Central memory CD4-positive, alpha-beta T cell (primary cell): Measurements from ENCODE around the gene KPTN.

ENCODE experiments used
- DNase-seq: peaks from one replicate; pipeline ENCODE4 v3.0.0; 2022

KPTN gene

DNA sequence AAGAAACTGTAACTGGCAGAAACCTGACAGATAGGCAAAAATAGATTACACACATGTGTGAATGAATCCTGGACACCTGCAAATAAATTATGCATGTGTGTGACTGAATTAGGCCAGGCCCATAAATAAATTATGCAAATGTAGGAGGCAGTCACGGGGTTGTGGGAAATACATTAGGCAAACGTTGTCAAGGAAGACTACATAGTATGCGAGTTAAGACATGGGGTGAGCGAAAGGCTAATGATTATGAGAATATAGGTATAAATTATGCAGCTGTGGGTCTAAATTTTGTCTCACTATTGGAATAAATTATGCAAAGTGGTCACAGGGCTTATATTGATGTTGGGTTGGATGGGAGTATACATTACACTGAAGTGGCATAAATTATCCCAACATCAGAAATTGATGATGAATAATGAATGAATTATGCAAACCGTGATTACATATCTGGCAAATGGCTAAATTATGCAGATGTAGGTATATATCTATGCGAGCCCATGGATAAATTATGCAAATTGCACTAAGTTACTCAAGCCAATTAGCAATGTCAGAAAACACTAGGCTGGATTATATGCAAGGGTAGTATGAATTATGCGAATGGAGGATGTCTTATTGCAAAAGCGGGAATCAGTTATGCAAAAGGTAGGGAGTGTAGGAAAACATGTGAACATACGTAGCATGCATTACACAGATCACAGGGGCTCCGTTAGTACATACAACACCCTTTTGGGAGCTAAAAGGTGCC is 19.2 kb downstream of the KPTN start:
- no peak for DNase-seq

DNA sequence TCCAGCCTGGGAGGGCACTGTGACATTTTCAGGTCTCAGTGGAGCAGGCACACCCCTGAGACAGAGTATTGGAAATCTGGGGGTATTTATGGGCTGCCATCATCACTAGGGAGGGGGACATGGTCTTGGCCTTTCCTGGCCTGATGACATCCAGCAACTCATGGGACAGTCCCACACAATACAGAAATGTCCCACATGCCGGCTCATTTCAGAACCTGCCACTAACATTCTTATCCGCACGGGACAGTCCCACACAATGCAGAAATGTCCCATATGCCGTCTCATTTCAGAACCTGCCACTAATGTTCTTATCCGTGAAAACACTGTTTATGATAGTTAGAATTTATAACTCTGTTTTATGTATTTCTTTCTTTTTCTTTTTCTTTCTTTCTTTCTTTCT is 22.1 kb downstream of the KPTN start:
- DNase-seq, result no peak

GRCh38 chr19:47459477-47459876 is 24.5 kb downstream of the KPTN start:
- DNase-seq, result no peak

- DNase-seq, result no peak
These were observed 25.3 kb downstream of the KPTN start for GRCh38 chr19:47458672-47459071.

DNA sequence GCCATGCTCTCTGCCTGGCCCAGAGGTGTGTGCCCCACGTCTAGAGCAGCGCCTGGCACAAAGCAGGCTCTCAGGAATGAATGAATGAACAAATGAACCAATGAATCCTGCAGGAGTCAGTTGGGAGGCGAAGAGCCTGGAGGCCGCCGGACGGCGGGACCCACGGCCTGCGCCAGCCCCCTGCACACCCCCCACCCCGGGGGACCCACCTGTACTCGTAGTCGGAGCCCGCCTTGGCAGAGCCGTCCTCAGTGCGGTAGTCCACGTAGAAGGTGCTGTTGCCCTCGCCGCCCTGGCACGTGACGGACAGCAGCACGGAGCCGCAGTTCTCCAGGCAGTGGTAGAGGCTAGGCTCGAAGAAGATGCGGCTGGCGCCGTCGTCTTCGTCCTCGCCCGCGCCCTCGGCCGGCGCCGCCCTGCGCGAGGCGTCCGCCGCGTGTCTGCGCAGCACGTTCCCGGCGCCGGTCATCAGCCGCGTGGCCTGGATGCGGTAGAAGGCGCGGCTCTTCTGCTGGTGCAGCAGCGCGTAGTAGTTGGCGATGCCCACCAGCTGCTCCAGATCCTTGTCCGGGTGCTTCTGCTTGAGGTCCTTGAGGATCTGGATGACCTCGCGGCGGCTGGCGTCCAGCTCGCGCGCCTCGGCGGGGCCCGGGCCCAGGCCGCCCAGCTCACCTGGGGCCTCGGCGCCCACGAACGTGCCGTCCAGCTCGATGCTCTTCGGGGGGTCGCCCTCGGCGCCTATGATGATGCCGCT is 27.1 kb downstream of the KPTN start:
- DNase-seq, result no peak

- DNase-seq, result no peak
These were observed 33.5 kb downstream of the KPTN start for GRCh38 chr19:47450478-47450877.

- no peak for DNase-seq
These were observed 35.7 kb downstream of the KPTN start for GRCh38 chr19:47448360-47448727.

DNA sequence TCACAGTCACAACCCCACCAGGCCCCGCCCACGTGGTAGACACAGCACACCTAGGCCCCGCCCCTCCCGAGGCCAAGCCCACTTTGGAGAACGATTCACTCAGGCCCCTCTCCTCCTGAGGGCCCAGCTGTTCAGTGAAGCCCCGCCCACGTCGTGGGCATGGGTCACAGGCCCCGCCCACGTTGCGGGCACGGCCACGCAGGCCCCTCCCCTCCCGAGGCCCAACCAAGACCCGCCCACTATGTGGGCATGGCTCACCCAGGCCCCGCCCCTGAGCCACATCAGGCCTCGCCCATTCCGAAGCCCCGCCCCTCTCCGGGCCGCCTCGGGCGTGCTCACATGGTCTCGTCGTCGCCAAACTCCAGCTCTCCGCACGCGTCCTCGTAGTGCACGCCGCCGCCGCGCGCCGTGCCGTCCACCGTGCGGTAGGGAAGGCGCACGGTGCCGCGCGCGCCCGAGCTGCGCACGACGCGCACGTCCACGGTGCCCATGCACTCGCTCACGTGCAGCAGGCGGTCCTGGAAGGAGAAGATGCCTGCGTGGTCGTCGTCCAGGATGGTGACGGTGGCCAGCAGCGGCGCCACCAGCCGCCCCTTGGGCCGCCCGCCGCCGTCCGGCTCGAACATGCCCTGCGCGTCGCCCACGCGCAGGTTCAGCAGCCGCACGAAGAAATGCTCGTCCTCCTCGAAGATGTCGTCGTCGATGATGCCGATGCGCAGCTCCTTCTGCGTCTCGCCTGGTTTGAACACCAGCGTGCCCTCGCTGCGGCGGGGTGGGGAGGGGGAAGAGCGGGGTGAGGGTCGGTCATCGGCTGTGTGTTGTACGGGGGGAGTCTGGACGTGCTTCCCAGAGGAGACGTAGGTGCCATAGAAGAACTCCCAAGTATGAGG is 36.3 kb downstream of the KPTN start:
- peak; percentile 48 for DNase-seq

GRCh38 chr19:47446534-47447469 is 37.2 kb downstream of the KPTN start:
- no peak for DNase-seq

DNA sequence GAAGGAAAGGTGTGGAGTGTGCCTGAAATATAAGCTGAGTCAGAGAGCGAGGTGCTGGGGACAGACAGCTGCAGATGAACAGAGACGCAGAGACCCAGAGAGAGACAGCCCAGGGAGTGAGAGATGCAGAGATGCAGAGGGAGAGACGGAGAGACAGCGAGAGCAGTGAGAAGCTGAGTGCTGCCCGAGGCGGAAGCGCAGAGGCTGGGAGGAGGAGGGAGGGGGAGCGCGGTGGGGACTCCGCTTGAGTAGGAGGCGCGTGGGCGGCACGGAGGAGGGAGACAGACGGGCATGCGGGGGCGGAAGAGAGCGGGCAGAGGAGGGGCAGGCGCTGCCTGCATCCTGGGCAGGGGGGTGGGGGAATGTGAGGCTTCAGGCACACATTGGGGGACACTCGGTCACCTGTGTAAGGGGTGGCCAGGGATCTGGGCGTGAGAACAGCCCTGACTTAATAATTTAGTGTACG is 38.0 kb downstream of the KPTN start:
- peak; percentile 59 for DNase-seq

DNA sequence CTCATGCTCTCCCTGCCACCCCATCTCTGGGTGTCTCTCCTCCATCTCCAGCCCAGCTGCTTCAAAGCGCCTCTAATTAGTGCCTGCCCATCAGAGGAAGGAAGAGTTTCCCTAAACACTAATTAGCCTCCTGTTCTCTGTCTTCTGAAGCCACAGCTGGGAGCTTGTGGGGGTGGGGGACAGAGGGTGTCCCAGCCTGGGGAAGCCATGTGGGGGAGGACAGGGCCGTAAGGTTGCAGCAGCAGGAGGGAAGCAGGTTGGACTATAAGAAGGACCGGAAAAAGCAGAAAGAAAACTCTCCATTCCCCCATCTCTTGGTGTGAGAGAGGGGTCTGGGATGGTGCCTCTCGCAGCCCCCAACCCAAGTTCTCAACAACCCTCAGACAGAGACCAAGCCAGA is 38.5 kb downstream of the KPTN start:
- DNase-seq, result no peak

DNA sequence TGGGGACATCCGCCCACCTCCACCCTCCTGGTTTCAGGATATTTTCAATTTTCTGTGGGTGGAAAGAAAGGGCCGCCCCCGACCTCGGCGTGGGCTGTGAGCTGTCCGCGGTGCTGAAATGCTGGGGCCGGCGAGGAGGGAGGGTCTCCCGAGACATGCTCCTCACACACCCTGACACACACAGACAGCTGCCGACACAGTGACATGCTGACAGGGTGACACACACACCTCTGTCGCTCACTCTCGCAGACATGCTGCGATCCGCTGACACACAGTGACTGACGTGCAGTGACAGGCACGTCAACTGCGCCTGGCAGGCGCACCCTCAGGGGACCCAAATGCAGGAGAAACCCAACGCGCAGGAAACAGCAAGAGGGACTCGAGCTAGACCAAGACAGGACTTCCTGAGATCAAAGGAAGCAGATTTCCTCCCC is 39.6 kb downstream of the KPTN start:
- peak; percentile 31 for DNase-seq

DNA sequence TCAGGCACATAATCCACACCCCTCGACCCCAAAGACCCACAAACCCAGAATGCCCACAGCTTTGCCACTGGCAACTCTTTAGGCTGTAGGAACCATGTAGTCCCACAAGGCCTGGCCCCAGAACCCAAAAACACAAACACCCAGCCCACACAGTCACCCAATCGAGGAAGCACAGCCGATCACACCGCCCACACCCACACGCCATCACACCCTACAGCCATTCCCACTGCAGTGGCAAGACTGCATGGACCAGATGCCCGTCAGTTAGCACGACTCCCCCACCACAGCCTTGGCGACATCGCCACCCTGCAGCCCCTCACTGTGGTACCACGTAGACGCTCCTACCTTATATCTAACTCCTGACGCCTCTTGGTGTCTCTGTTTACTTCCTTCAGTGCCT is 40.7 kb downstream of the KPTN start:
- DNase-seq, result no peak

DNA sequence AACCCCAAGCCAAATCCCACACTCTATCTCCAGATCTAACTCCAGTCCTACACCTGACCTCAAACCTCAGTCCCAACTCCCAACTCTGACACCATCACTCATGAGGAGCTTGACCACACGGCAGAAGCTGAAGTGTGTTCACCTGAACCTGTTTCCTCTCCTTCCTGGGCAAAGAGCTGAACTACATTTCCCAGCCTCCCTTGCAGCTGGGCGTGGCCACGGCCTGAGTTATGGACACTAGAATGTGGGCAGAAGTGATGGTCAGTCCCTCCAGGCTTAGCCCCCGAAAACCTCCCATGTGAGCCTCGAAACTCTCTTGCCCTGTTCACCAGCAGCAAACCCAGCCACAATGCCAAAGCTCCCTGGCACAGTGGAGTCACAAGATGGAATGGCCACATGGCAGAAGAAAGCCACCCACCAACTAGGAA is 45.2 kb downstream of the KPTN start:
- DNase-seq, result no peak

DNA sequence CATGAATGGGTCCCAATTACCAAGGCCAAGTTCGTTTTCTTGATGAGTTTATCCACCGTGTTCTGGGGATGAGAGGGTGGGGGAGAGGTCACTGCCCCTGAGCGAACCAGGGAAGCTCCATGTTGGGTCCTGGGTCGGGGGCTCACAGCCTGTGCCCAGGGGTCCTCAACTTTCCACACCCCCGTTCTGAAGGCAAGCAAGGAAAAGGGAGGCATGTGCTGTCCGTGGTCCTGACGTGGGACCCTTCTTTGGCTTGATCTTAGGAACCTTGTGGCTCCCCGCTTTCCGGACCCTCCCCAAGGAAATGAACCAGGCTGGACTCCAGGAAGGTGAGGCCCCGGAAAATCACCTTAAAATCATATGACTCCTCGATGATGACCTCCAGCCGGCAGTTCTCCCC is 46.5 kb downstream of the KPTN start:
- no peak for DNase-seq

DNA sequence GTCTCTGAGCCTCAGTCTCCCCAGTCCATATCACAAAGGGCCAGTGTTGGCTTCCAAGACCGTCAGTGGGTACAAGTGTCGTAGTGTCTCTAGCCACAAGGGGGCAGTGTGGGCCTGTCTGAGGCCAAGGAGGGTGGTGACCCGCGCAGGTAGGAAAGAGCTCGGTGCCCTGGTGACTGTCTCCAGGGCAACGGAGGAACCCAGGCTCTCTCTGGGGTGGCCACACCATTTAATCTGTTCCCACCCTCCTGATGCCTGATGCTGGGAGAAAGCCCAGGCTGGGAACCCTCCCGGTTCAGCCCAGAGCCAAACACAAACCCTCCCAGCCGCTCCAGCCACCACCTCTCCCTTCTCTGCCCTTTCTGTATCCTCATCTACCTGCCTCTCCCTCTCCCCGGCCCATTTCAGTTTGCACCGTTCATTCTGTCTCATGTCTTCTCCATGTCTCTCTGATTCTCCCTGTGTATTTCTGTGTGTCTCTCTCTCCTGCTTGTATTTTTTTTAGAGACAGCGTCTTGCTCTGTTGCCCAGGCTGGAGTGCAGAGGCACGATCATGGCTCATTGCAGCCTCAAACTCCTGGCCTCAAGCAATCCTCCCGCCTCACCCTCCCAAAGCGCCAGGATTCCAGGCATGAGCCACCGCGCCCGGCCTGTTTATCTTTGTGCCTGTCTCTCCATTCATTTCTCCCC is 47.2 kb downstream of the KPTN start:
- peak; percentile 74 for DNase-seq

DNA sequence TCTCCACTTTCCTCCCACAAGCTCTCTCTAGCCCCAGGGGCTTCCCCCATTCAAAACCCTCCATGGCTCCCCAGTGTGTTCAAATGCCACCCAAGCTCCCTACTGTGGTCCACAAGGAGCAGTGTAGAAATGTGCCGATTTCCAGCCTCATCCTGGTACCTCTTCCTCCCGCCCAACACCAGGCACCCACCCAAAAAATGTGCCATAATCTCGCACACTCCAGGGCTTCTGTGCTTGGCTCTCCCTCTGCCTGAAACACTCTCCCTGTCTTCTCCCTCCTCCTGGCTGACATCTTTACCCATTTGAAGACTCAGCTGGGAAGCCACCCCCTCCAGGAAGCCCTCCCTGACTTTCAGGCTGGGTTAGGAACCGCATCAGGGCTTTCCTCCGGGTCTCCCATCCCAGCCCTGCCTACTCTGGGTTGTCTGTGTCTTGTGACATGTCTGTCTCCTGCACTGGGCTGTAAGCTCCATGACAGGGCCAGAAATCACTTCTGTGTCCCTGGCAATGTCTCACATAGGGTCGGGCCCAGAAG is 48.1 kb downstream of the KPTN start:
- no peak for DNase-seq

DNA sequence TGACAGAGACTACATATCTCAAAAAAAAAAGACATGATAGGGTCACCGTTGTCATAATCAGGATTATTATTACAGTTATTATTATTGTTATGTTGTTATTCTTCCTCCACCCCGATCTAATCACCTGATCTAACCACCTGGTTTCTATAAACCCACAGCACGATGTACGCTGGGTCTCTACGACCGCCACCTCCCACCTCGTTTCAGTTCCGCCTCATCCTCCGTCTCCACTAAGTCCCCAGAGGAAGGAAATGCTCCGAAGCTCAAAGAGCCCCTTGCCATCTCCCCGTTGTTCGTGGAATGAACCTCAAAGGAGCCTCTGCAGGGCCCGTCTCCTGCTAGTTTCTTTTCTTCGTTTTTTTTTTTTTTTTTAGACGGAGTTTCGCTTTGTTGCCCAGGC is 48.8 kb downstream of the KPTN start:
- no peak for DNase-seq

- no peak for DNase-seq
These were observed 49.9 kb downstream of the KPTN start for GRCh38 chr19:47434088-47434487.

DNA sequence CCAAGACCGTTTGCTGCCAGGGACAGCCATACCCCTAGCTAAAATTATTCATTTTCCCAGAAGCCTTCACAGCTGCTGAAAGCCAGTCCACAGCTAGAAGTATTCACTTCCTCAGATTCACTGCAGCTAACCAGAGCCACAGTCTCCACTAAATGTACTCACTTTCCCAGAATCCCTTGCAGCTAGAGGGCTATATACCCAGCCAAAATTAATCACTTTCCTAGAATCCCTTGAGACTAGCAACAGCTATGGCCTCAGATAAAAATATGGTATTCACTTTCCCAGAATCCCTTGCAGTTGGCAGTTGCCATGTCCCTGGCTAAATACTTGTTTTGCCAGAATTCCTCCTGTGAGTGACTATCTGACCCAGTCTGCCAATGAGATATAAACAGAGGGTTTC is 50.9 kb downstream of the KPTN start:
- no peak for DNase-seq

DNA sequence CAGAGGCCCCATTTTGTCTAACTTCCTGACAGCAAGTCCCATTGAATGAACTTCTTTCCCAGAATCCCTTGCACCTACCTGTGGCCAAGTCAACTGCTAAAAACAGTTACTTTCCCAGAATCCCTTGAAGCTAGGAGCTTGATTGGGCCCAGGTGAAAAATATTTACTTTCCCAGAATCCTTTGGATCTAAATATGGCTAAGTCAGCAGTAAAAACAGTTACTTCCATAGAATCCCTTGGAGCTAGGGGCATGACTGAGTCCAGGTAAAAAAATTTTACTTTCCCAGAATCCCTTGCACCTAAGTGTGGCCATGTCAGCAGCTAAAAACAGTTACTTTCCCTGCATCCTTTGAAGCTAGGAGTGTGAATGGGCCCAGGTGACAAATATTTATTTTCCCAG is 51.5 kb downstream of the KPTN start:
- DNase-seq, result no peak
